HL-60 (cell line): ENCODE results near the gene SMAD6.

Experiments used
- DNase-seq, 2 experiments: peaks; one replicate each; pipeline ENCODE4 v3.0.0-alpha.2; 2010 to 2020; ENCODE audit warnings: low read depth in 1 of 2, low spot score in 1 of 2
- H3K27ac ChIP-seq: fragments of 250-450 bp; sonication (Bioruptor Pico); replicated peaks from 2 replicates; pipeline ENCODE4 v1.5.1; 2020; ENCODE audit warnings: mild to moderate bottlenecking, moderate library complexity
- H3K27me3 ChIP-seq: fragments of 250-450 bp; sonication (Bioruptor Pico); 2 replicates; pipeline ENCODE4 v1.5.1; 2021; ENCODE audit warnings: mild to moderate bottlenecking, moderate library complexity; ENCODE audit not compliant: insufficient read depth, poor library complexity, severe bottlenecking
- H3K4me3 ChIP-seq: replicated peaks from 2 replicates; pipeline ENCODE4 v1.5.1; 2011; ENCODE audit warnings: mild to moderate bottlenecking, control low read depth, low read length; ENCODE audit not compliant: insufficient read depth
- CTCF ChIP-seq: IDR thresholded peaks from one replicate; pipeline ENCODE4 v1.5.1; 2011; ENCODE audit warnings: low read length, control low read depth, inconsistent platforms; ENCODE audit not compliant: insufficient read depth
- GABPA ChIP-seq: IDR thresholded peaks from 2 replicates; pipeline ENCODE4 v1.6.1; 2012; ENCODE audit warnings: low read depth
- POLR2AphosphoS5 ChIP-seq: IDR thresholded peaks from 2 replicates; pipeline ENCODE4 v1.6.1; 2012; ENCODE audit warnings: low read depth
- REST ChIP-seq: IDR thresholded peaks from 2 replicates; pipeline ENCODE4 v1.6.1; 2012; ENCODE audit warnings: low read depth; ENCODE audit not compliant: insufficient replicate concordance
- SPI1 ChIP-seq: IDR thresholded peaks from 2 replicates; pipeline ENCODE4 v1.6.1; 2012; ENCODE audit warnings: low read depth, mild to moderate bottlenecking, borderline replicate concordance

Gene SMAD6

GRCh38 chr15:66819084-66819483, 117.0 kb downstream of the SMAD6 start:
- Histone ChIP-seq H3K4me3 (no peak overlapping the region), H3K27me3 (no peaks in the 10 kb centered on the region), H3K27ac (no peak overlapping the region)
- no peak for DNase-seq
- TF ChIP-seq SPI1 (no peak), REST (no peak), CTCF (no peak), GABPA (no peak), POLR2AphosphoS5 (no peak)

GRCh38 chr15:66820481-66821176, 118.6 kb downstream of the SMAD6 start:
- TF ChIP-seq CTCF (no peak), REST (no peak), POLR2AphosphoS5 (no peak), GABPA (no peak), SPI1 (no peak)
- Histone ChIP-seq H3K27ac (no peak overlapping the region), H3K27me3 (no peaks in the 10 kb centered on the region), H3K4me3 (no peak overlapping the region)
- DNase-seq: no peak

- no peak overlapping the region for H3K4me3 ChIP-seq
- H3K27ac ChIP-seq: no peak overlapping the region
- DNase-seq: no peak
- no peaks in the 10 kb centered on the region for H3K27me3 ChIP-seq
- no peak for TF ChIP-seq POLR2AphosphoS5
- TF ChIP-seq SPI1: no peak
- TF ChIP-seq REST: no peak
- no peak for TF ChIP-seq CTCF
- TF ChIP-seq GABPA: no peak
Observed at GRCh38 chr15:66821307-66821706, 119.3 kb downstream of the SMAD6 start.
